ENCODE measurements around the gene HHIPL1.
"Not testable (repeated sequence)": the region's sequence is repeated elsewhere in the genome, so short reads cannot be mapped to it uniquely, and the experiment has no call there.

Gene HHIPL1

GRCh38 chr14:99658218-99658845 is 13.4 kb downstream of the HHIPL1 start:
- no peak for TF ChIP-seq CTCF (IDR thresholded peaks at IDR 0.05; ENCODE audit: extremely low read depth, insufficient read depth, missing control alignments)
- in situ Hi-C loops (cut with MboI; ENCODE audit: low pct_unique_long_range_greater_than_20kb, low sequenced_read_pairs, unreplicated experiment) = no loop called here
- DNase-seq (ENCODE audit: low spot score) = no peak

GRCh38 chr14:99659333-99659741 is 14.4 kb downstream of the HHIPL1 start:
- TF ChIP-seq CTCF (IDR thresholded peaks at IDR 0.05; ENCODE audit: extremely low read depth, insufficient read depth, missing control alignments) = no peak
- in situ Hi-C loops (cut with MboI; ENCODE audit: low pct_unique_long_range_greater_than_20kb, low sequenced_read_pairs, unreplicated experiment) = no loop called here
- no peak for DNase-seq (ENCODE audit: low spot score)

DNA sequence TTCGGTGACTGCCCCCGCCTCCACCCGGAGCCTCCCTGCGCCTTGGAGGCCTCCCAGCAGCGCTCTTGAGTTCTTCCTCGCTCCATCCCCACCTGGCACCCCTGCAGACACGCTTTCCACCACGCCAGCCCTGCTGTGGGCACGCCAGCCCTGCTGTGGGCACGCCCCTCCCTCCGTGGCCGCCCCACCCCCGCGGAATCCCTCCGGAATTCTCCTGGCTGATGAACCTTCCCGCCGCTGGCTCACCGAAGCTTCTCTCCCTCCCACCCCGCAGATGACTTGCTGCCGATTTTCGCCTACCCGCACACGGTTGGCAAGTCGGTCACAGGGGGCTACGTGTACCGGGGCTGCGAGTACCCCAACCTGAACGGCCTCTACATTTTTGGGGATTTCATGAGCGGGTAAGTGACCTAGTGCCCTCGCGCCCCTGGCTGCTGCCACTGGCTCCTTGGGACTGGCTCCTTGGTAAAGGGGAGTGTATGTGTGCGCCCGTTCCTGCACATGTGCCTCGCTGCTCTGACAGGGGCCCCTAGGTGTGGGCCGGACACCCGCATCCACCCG is 15.2 kb downstream of the HHIPL1 start:
- DNase-seq (ENCODE audit: low spot score) = no peak
- in situ Hi-C loops (cut with MboI; ENCODE audit: low pct_unique_long_range_greater_than_20kb, low sequenced_read_pairs, unreplicated experiment) = no loop called here
- no peak for TF ChIP-seq CTCF (IDR thresholded peaks at IDR 0.05; ENCODE audit: extremely low read depth, insufficient read depth, missing control alignments)

DNA sequence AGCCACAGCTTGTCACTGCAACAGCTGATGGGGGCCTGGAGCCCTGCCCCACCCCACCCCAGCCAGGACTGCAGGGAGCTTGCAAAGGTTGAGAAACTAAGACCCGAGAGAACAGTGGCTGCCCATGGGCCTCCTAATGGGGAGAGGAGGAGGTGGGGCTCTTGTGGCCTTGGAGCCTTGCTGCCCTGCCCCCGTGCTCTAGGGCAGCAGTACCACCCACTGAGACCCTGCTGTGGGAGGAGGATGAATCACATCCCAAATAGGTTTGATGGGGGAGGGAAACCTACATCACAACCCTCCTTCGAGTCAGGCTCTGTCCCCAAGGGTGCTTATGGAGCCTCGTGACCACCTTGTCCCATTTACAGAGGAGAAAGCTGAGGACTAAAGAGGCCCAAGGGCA is 15.9 kb downstream of the HHIPL1 start:
- in situ Hi-C loops (cut with MboI; ENCODE audit: low pct_unique_long_range_greater_than_20kb, low sequenced_read_pairs, unreplicated experiment) = no loop called here

GRCh38 chr14:99661206-99661605 is 16.3 kb downstream of the HHIPL1 start:
- in situ Hi-C loops (cut with MboI; ENCODE audit: low pct_unique_long_range_greater_than_20kb, low sequenced_read_pairs, unreplicated experiment); DNase-seq (ENCODE audit: low spot score): not testable (repeated sequence)

More for the DNA sequence above, 15.9 kb downstream of the HHIPL1 start:
- no peak for TF ChIP-seq CTCF (IDR thresholded peaks at IDR 0.05; ENCODE audit: extremely low read depth, insufficient read depth, missing control alignments)
- no peak for DNase-seq (ENCODE audit: low spot score)

GRCh38 chr14:99662846-99663245 is 17.9 kb downstream of the HHIPL1 start:
- no peak for TF ChIP-seq CTCF (IDR thresholded peaks at IDR 0.05; ENCODE audit: extremely low read depth, insufficient read depth, missing control alignments)
- DNase-seq (ENCODE audit: low spot score) = no peak
- in situ Hi-C loops (cut with MboI; ENCODE audit: low pct_unique_long_range_greater_than_20kb, low sequenced_read_pairs, unreplicated experiment) = no loop called here

DNA sequence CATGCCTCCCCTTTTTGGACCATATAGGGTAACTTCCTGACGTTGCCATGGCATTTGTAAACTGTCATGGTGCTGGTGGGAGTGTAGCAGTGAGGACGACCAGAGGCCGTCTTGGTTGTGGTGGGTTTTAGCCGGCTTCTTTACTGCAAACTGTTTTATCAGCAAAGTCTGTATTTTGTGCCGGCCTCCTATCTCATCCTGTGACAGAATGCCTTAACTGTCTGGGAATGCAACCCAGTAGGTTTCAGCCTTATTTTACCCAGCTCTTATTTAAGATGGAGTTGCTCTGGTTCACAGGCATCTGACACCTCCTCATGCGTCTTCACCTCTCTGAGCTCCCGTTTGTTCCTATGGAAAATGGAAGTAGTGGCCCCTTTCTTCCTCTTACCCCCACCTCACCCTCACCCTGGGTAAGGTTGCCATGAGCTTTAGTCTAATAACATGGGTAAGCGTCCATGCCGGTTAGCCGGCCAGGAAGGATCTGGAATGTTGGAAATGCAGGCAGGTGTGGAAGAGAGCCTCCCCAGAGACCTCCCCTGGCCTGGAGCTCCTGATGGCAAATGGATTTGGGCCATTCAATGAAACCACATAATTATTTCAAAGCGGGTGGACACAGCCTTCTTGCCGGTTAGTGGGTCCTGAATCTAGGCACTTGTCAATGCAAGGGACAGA is 18.6 kb downstream of the HHIPL1 start:
- no peak for TF ChIP-seq CTCF (IDR thresholded peaks at IDR 0.05; ENCODE audit: extremely low read depth, insufficient read depth, missing control alignments)
- in situ Hi-C loops (cut with MboI; ENCODE audit: low pct_unique_long_range_greater_than_20kb, low sequenced_read_pairs, unreplicated experiment) = no loop called here
- DNase-seq (ENCODE audit: low spot score) = no peak

Measured in GM13977 (cell line).